Measurements from ENCODE around the gene UPK3A.
"Not testable (repeated sequence)": the region's sequence is repeated elsewhere in the genome, so short reads cannot be mapped to it uniquely, and the experiment has no call there.

Gene UPK3A

GRCh38 chr22:45284705-45285262, at the start of gene UPK3A:
UPK3A (plus strand) TSS chr22:45284949; CDS start chr22:45285014, 65 bp downstream.
- no peak for DNase-seq

GRCh38 chr22:45235101-45235777, 49.5 kb upstream of the UPK3A start:
- peak; percentile 48 for DNase-seq

- peak; percentile 45 for DNase-seq
Observed at GRCh38 chr22:45235851-45236342, 48.9 kb upstream of the UPK3A start.

- no peak for DNase-seq
Observed at GRCh38 chr22:45237065-45237990, 47.4 kb upstream of the UPK3A start.

GRCh38 chr22:45238076-45238956, 46.4 kb upstream of the UPK3A start:
- no peak for DNase-seq

GRCh38 chr22:45238957-45239680, 45.6 kb upstream of the UPK3A start:
- DNase-seq = no peak

- no peak for DNase-seq
Observed at GRCh38 chr22:45239681-45240051, 45.1 kb upstream of the UPK3A start.

GRCh38 chr22:45240104-45240809, 44.5 kb upstream of the UPK3A start:
- no peak for DNase-seq

GRCh38 chr22:45240810-45241631, 43.7 kb upstream of the UPK3A start, which contains the start of gene KIAA0930:
KIAA0930 (minus strand) TSS chr22:45240894; CDS start chr22:45240703, 191 bp downstream.
- DNase-seq = peak; percentile 31

GRCh38 chr22:45242778-45243191, 42.0 kb upstream of the UPK3A start:
- DNase-seq = peak; percentile 88

GRCh38 chr22:45244916-45245315, 39.8 kb upstream of the UPK3A start:
- DNase-seq = no peak

GRCh38 chr22:45246060-45246985, 38.4 kb upstream of the UPK3A start:
- DNase-seq = no peak

GRCh38 chr22:45248832-45249561, 35.8 kb upstream of the UPK3A start:
- DNase-seq = no peak

GRCh38 chr22:45251825-45252224, 32.9 kb upstream of the UPK3A start:
- no peak for DNase-seq

GRCh38 chr22:45253039-45253641, 31.6 kb upstream of the UPK3A start:
- no peak for DNase-seq

- no peak for DNase-seq
Observed at GRCh38 chr22:45254388-45254787, 30.4 kb upstream of the UPK3A start.

- no peak for DNase-seq
Observed at GRCh38 chr22:45254789-45255278, 29.9 kb upstream of the UPK3A start.

- DNase-seq = not testable (repeated sequence)
Observed at GRCh38 chr22:45257941-45258340, 26.8 kb upstream of the UPK3A start.
